ENCODE data around the gene PPM1A.

Gene PPM1A

DNA sequence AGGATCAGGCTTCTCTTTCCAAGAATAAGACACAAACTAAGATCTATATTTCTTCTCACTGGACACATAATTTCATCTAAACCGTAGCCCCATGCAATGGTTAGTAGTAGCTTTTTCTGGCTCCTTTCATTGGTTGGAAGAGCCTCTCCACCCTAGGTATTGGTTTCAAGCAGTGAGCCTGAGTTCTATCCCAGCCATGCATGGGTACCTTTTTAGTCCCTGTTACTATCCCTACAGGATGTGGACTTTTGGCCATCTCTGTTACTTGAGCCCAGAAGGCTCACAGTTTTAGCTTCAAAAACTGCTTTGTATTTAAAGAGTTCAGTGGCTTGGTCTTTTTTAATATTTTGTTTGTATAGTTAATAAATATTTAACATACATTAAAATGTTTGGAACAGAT is 16.1 kb downstream of the PPM1A start:
- no peak for ATAC-seq
- no peak for TF ChIP-seq ZNF8 (CRISPR knock-in tag; IDR thresholded peaks at IDR 0.05)
- TF ChIP-seq, protein P1, sequence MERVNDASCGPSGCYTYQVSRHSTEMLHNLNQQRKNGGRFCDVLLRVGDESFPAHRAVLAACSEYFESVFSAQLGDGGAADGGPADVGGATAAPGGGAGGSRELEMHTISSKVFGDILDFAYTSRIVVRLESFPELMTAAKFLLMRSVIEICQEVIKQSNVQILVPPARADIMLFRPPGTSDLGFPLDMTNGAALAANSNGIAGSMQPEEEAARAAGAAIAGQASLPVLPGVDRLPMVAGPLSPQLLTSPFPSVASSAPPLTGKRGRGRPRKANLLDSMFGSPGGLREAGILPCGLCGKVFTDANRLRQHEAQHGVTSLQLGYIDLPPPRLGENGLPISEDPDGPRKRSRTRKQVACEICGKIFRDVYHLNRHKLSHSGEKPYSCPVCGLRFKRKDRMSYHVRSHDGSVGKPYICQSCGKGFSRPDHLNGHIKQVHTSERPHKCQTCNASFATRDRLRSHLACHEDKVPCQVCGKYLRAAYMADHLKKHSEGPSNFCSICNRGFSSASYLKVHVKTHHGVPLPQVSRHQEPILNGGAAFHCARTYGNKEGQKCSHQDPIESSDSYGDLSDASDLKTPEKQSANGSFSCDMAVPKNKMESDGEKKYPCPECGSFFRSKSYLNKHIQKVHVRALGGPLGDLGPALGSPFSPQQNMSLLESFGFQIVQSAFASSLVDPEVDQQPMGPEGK (CRISPR knock-in tag; IDR thresholded peaks at IDR 0.05; ENCODE audit: borderline replicate concordance), result no peak
- no peak for TF ChIP-seq SNAI2 (CRISPR knock-in tag; IDR thresholded peaks at IDR 0.05)
- TF ChIP-seq TCF4 (CRISPR knock-in tag; IDR thresholded peaks at IDR 0.05; ENCODE audit: borderline replicate concordance), result no peak
- TF ChIP-seq ISL1 (CRISPR knock-in tag; IDR thresholded peaks at IDR 0.05), result no peak
- TF ChIP-seq RARB (CRISPR knock-in tag; IDR thresholded peaks at IDR 0.05), result no peak
- TF ChIP-seq, protein P2, sequence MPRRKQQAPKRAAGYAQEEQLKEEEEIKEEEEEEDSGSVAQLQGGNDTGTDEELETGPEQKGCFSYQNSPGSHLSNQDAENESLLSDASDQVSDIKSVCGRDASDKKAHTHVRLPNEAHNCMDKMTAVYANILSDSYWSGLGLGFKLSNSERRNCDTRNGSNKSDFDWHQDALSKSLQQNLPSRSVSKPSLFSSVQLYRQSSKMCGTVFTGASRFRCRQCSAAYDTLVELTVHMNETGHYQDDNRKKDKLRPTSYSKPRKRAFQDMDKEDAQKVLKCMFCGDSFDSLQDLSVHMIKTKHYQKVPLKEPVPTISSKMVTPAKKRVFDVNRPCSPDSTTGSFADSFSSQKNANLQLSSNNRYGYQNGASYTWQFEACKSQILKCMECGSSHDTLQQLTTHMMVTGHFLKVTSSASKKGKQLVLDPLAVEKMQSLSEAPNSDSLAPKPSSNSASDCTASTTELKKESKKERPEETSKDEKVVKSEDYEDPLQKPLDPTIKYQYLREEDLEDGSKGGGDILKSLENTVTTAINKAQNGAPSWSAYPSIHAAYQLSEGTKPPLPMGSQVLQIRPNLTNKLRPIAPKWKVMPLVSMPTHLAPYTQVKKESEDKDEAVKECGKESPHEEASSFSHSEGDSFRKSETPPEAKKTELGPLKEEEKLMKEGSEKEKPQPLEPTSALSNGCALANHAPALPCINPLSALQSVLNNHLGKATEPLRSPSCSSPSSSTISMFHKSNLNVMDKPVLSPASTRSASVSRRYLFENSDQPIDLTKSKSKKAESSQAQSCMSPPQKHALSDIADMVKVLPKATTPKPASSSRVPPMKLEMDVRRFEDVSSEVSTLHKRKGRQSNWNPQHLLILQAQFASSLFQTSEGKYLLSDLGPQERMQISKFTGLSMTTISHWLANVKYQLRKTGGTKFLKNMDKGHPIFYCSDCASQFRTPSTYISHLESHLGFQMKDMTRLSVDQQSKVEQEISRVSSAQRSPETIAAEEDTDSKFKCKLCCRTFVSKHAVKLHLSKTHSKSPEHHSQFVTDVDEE (CRISPR knock-in tag; IDR thresholded peaks at IDR 0.05), result no peak
- no peak for TF ChIP-seq BACH2 (CRISPR knock-in tag; IDR thresholded peaks at IDR 0.05; ENCODE audit: borderline replicate concordance)
- no peak for TF ChIP-seq PPARA (CRISPR knock-in tag; IDR thresholded peaks at IDR 0.05; ENCODE audit: borderline replicate concordance)
- no peak for TF ChIP-seq ESRRG (CRISPR knock-in tag; IDR thresholded peaks at IDR 0.05)

DNA sequence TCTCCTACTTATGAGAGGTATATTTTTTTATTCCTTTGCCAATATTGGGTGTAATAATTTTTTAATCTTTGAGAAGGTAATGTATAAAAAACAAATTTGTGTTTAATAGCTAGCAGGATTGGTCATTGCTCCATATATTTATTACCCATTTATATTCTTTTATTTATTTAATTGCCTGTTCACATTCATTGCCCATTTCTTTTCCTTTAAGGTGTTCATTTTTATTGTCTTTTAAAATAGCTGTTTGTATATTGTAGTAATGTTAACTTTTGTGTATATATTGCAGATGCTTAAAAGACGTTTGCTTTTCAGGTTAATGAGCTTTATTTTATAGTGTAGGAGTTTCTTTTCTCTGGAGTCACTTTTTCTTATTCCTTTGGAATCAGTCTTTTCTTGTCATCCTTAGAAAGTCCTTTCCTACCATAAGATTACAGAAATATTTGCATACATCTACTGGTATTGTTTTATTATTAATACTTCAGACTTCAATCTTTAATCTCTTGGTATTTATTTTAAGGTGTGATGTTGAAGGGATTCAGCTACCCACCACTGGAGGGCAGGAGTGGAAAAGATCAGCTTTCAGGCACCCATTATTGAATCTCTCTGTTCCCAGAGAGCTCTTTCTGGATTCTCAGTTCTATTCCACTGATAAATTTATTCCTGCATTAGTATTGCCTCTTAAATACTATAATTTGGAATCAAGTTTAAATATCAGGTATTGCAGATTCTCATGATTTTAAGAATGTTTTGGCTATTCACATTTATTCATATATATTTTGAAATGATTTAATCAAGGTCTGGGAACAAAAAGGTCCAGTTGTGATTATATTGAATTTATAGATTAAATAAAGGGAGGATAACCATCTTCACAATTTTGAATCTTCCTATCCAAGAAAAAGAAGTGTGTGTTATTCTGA is 17.3 kb downstream of the PPM1A start:
- no peak for TF ChIP-seq ARNTL (CRISPR knock-in tag; IDR thresholded peaks at IDR 0.05; ENCODE audit: borderline replicate concordance, low read depth)
- no peak for TF ChIP-seq PPARA (CRISPR knock-in tag; IDR thresholded peaks at IDR 0.05; ENCODE audit: borderline replicate concordance)
- TF ChIP-seq ZC3H10 (CRISPR knock-in tag; IDR thresholded peaks at IDR 0.05), result no peak
- TF ChIP-seq, protein P3, sequence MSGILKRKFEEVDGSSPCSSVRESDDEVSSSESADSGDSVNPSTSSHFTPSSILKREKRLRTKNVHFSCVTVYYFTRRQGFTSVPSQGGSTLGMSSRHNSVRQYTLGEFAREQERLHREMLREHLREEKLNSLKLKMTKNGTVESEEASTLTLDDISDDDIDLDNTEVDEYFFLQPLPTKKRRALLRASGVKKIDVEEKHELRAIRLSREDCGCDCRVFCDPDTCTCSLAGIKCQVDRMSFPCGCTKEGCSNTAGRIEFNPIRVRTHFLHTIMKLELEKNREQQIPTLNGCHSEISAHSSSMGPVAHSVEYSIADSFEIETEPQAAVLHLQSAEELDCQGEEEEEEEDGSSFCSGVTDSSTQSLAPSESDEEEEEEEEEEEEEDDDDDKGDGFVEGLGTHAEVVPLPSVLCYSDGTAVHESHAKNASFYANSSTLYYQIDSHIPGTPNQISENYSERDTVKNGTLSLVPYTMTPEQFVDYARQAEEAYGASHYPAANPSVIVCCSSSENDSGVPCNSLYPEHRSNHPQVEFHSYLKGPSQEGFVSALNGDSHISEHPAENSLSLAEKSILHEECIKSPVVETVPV (CRISPR knock-in tag; IDR thresholded peaks at IDR 0.05), result no peak
- TF ChIP-seq ZFP30 (CRISPR knock-in tag; IDR thresholded peaks at IDR 0.05), result no peak
- TF ChIP-seq GLIS3 (CRISPR knock-in tag; IDR thresholded peaks at IDR 0.05), result no peak
- TF ChIP-seq BACH2 (CRISPR knock-in tag; IDR thresholded peaks at IDR 0.05; ENCODE audit: borderline replicate concordance), result no peak
- no peak for ATAC-seq

DNA sequence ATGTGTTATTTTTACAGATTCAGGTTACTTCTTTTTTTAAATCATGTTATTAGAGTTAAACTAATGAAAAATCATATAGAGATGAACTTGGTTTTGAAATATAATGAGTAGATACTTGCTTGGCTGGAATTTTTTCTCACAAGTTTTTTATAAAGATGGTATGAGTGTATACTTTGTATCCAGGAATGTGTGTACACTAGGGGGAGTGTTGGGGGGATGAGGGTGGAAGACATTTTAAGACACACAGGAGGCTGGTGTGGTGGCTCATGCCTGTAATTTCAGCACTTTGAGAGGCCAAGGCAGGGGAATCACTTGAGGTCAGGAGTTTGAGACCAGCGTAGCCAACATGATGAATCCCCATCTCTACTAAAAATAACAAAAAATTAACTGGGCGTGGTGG is 23.2 kb downstream of the PPM1A start:
- no peak for ATAC-seq
- TF ChIP-seq OSR1 (CRISPR knock-in tag; IDR thresholded peaks at IDR 0.05), result no peak
- TF ChIP-seq ARNTL (CRISPR knock-in tag; IDR thresholded peaks at IDR 0.05; ENCODE audit: borderline replicate concordance, low read depth), result no peak
- TF ChIP-seq, protein P2 (CRISPR knock-in tag; IDR thresholded peaks at IDR 0.05), result no peak
- TF ChIP-seq TCF4 (CRISPR knock-in tag; IDR thresholded peaks at IDR 0.05; ENCODE audit: borderline replicate concordance), result no peak
- no peak for TF ChIP-seq TOX (CRISPR knock-in tag; IDR thresholded peaks at IDR 0.05; ENCODE audit: borderline replicate concordance)
- TF ChIP-seq ZNF565 (CRISPR knock-in tag; conservative IDR thresholded peaks at IDR 0.05; ENCODE audit: low read depth), result no peak
- no peak for TF ChIP-seq SNAI2 (CRISPR knock-in tag; IDR thresholded peaks at IDR 0.05)
- no peak for TF ChIP-seq RARB (CRISPR knock-in tag; IDR thresholded peaks at IDR 0.05)
- TF ChIP-seq, protein P3 (CRISPR knock-in tag; IDR thresholded peaks at IDR 0.05), result no peak
- TF ChIP-seq, protein P4, sequence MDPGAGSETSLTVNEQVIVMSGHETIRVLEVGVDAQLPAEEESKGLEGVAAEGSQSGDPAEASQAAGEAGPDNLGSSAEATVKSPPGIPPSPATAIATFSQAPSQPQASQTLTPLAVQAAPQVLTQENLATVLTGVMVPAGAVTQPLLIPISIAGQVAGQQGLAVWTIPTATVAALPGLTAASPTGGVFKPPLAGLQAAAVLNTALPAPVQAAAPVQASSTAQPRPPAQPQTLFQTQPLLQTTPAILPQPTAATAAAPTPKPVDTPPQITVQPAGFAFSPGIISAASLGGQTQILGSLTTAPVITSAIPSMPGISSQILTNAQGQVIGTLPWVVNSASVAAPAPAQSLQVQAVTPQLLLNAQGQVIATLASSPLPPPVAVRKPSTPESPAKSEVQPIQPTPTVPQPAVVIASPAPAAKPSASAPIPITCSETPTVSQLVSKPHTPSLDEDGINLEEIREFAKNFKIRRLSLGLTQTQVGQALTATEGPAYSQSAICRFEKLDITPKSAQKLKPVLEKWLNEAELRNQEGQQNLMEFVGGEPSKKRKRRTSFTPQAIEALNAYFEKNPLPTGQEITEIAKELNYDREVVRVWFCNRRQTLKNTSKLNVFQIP (CRISPR knock-in tag; IDR thresholded peaks at IDR 0.05; ENCODE audit: borderline replicate concordance, low read depth), result no peak
- no peak for TF ChIP-seq PPARA (CRISPR knock-in tag; IDR thresholded peaks at IDR 0.05; ENCODE audit: borderline replicate concordance)
- TF ChIP-seq ZC3H10 (CRISPR knock-in tag; IDR thresholded peaks at IDR 0.05), result no peak
- TF ChIP-seq GLIS3 (CRISPR knock-in tag; IDR thresholded peaks at IDR 0.05), result no peak
- no peak for TF ChIP-seq CSDC2 (CRISPR knock-in tag; IDR thresholded peaks at IDR 0.05)
- no peak for TF ChIP-seq BACH2 (CRISPR knock-in tag; IDR thresholded peaks at IDR 0.05; ENCODE audit: borderline replicate concordance)
- TF ChIP-seq ZFP3 (CRISPR knock-in tag; IDR thresholded peaks at IDR 0.05), result no peak

All from SK-N-SH treated with all-trans-retinoic acid at 6 μM for 48 hours (cell line).